CD4-positive, alpha-beta T cell (primary cell): ENCODE measurements around the gene CDKAL1. TPM values are rescaled to one million over a fixed set of nuclear protein-coding genes. Genes with fewer than 3 reads are reported as not detected.

Experiments
- ATAC-seq: fragments of 200-7000 bp; cut with Tn5 transposase; one replicate; pipeline ENCODE4 v1.10.0; 2022; ENCODE audit warnings: mild to moderate bottlenecking; ENCODE audit not compliant: poor library complexity
- CTCF ChIA-PET: fragments of 350-600 bp; sonication (Branson Sonifier 250); formaldehyde crosslinking; loops from one replicate; lab custom pipeline; 2021; ENCODE audit warnings: antibody characterized with exemption, inconsistent platforms; lab: Charles Lee
- POLR2A ChIA-PET: fragments of 350-600 bp; sonication (Branson Sonifier 250); formaldehyde crosslinking; loops from one replicate; lab custom pipeline; 2021; ENCODE audit warnings: antibody characterized with exemption, inconsistent platforms; lab: Charles Lee
- DNase-seq, 14 experiments: peaks; one replicate each; pipeline ENCODE4 v3.0.0-alpha.2; 2013 to 2020; ENCODE audit warnings: mixed read lengths in 2 of 14
- H3K27ac ChIP-seq, 2 donors: one replicate each; pipeline versions ENCODE4 v1.5.1 to v1.7.0; 2013; ENCODE audit warnings: low read length in 2 of 2, low read depth in 1 of 2, mild to moderate bottlenecking in 1 of 2
- H3K27me3 ChIP-seq, 2 experiments: 1 replicate in 1 of 2; 2 replicates in 1 of 2; pipeline versions ENCODE4 v1.6.1 to v1.7.0; 2013; ENCODE audit warnings: low read length in 2 of 2, control low read depth in 1 of 2, mild to moderate bottlenecking in 1 of 2, moderate library complexity in 1 of 2; ENCODE audit not compliant: insufficient read depth in 2 of 2, control insufficient read depth in 1 of 2
- H3K36me3 ChIP-seq: one replicate; pipeline ENCODE4 v1.6.1; 2013; ENCODE audit warnings: low read length, control low read depth; ENCODE audit not compliant: insufficient read depth
- H3K4me1 ChIP-seq: one replicate; pipeline ENCODE4 v1.6.1; 2013; ENCODE audit warnings: low read length, control low read depth; ENCODE audit not compliant: insufficient read depth
- H3K4me3 ChIP-seq: one replicate; pipeline ENCODE4 v1.5.1; 2013; ENCODE audit warnings: mild to moderate bottlenecking, low read length, moderate library complexity
- H3K9me3 ChIP-seq, 2 experiments: 1 replicate in 1 of 2; 2 replicates in 1 of 2; pipeline versions ENCODE4 v1.6.1 to v1.7.0; 2013; ENCODE audit warnings: low read length in 2 of 2, mild to moderate bottlenecking in 2 of 2, control low read depth in 1 of 2, moderate library complexity in 1 of 2; ENCODE audit not compliant: control insufficient read depth in 1 of 2, insufficient read depth in 1 of 2
- H3K27ac Mint-ChIP-seq: one replicate; pipeline ENCODE4 v1.8.0; 2020; ENCODE audit warnings: mixed read lengths
- H3K27me3 Mint-ChIP-seq: one replicate; pipeline ENCODE4 v1.8.0; 2021; ENCODE audit warnings: mixed read lengths
- H3K36me3 Mint-ChIP-seq: one replicate; pipeline ENCODE4 v1.8.0; 2021; ENCODE audit warnings: low read depth, mixed read lengths
- H3K4me1 Mint-ChIP-seq: one replicate; pipeline ENCODE4 v1.8.0; 2021; ENCODE audit warnings: low read depth, mixed read lengths
- H3K4me3 Mint-ChIP-seq: one replicate; pipeline ENCODE4 v1.8.0; 2020; ENCODE audit warnings: mild to moderate bottlenecking, mixed read lengths
- H3K9me3 Mint-ChIP-seq: one replicate; pipeline ENCODE4 v1.8.0; 2020; ENCODE audit warnings: mixed read lengths
- intact Hi-C, 2 experiments: fragments of 100-400 bp; cut with DNase I in 1 of 2; cut with micrococcal nuclease in 1 of 2; formaldehyde crosslinking; loops; one replicate each; pipeline versions ENCODE4 v1.15.1 to v1.9.0; 2023 to 2025; cut with DNase I, micrococcal nuclease
- total RNA-seq, 174 experiments: library from RNA in 2 of 174; stranded (reverse) in 2 of 174; gene quantifications; one replicate each; pipeline ENCODE4 v1.2.3 and lab custom pipeline; 2021 to 2026
- TF ChIP-seq, protein P1 (sequence below): fragments of 200-600 bp; IDR thresholded peaks from one replicate; pipeline ENCODE4 v1.8.0; 2022; ENCODE audit warnings: antibody characterized with exemption, mild to moderate bottlenecking

The CDKAL1 gene
- total RNA-seq, 2 experiments from 2014 or later, result 21.3 to 23.9 TPM

DNA sequence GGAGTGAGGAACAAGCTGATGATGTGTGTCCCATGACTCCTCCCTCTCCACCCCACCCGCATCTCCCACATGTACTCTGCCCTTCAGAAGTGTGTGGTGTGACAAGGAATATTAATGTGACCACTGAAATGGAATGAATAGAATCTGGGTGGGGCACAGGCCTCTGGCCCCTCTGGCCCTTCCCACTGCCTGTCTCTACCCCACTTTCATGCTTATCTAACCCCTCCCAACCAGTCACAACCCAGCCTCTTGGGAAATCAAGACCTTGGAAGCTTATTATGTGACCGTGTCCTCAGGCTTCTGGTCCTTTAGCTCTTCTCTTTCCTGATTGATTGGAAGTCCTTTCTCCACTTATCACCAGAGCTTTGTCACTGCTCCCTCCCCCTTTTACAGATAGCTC, 747.1 kb downstream of the CDKAL1 start:
- DNase-seq, result no peak
- Mint-ChIP-seq H3K36me3 (no peaks in the 10 kb centered on the region), H3K4me3 (no peak overlapping the region), H3K9me3 (no peaks in the 10 kb centered on the region), H3K27ac (no peak overlapping the region), H3K27me3 (peaks cover 3% of the 10 kb centered on the region), H3K4me1 (no peaks in the 10 kb centered on the region)
- Histone ChIP-seq H3K27ac (no peak overlapping the region), H3K4me3 (no peak overlapping the region), H3K27me3 (no peaks in the 10 kb centered on the region), H3K36me3 (no peaks in the 10 kb centered on the region), H3K9me3 (no peaks in the 10 kb centered on the region), H3K4me1 (no peaks in the 10 kb centered on the region)
- TF ChIP-seq, protein P1, sequence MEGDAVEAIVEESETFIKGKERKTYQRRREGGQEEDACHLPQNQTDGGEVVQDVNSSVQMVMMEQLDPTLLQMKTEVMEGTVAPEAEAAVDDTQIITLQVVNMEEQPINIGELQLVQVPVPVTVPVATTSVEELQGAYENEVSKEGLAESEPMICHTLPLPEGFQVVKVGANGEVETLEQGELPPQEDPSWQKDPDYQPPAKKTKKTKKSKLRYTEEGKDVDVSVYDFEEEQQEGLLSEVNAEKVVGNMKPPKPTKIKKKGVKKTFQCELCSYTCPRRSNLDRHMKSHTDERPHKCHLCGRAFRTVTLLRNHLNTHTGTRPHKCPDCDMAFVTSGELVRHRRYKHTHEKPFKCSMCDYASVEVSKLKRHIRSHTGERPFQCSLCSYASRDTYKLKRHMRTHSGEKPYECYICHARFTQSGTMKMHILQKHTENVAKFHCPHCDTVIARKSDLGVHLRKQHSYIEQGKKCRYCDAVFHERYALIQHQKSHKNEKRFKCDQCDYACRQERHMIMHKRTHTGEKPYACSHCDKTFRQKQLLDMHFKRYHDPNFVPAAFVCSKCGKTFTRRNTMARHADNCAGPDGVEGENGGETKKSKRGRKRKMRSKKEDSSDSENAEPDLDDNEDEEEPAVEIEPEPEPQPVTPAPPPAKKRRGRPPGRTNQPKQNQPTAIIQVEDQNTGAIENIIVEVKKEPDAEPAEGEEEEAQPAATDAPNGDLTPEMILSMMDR, result no peak
- intact Hi-C loops, result no loop called here
- ChIA-PET POLR2A (no interaction called here), CTCF (no interaction called here)
- no peak for ATAC-seq

Other genes with a start within 250 kb of the CDKAL1 start
- gene E2F3, start 132.6 kb upstream of the CDKAL1 start, total RNA-seq, result 1 to 10 TPM; 2.7 to 2.9 TPM